Ovary (tissue), 3 donors: ENCODE data around the gene ARRDC4.

ENCODE experiments used
- POLR2A ChIP-seq: fragments of 450-650 bp; IDR thresholded peaks from one replicate; pipeline ENCODE4 v1.6.1; 2017; ENCODE audit warnings: antibody characterized with exemption, mild to moderate bottlenecking, moderate library complexity
- TF ChIP-seq, protein P1 (sequence below), 3 donors: fragments of 450-650 bp in 2 of 3; fragments of 200-600 bp in 1 of 3; IDR thresholded peaks; one replicate each; pipeline versions ENCODE4 v1.5.1 to v1.8.0; 2016 to 2022; ENCODE audit warnings: antibody characterized with exemption in 3 of 3, mild to moderate bottlenecking in 1 of 3
- donor health status: DM: no; HTN: no; CAD: no.

DNA sequence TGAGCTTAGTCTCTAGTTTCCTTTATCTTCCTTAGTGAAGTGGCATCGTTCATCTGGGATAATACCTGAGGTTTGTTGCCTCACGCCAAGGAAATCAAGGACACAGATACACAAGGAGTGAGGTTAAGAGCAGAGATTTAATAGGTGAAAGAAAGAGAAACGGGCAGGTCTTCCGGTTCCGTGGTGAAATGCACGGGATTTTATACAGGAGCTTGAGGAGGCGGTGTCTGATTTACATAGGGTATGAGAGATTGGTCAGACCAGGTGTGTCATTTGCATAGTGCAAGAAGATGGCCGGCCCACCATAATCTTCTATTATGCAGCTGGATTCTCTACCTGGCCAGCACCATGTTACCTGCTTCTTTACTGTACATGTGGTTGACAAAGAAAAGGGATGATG, 17.2 kb downstream of the ARRDC4 start:
- TF ChIP-seq POLR2A = no peak
- TF ChIP-seq, protein P1, sequence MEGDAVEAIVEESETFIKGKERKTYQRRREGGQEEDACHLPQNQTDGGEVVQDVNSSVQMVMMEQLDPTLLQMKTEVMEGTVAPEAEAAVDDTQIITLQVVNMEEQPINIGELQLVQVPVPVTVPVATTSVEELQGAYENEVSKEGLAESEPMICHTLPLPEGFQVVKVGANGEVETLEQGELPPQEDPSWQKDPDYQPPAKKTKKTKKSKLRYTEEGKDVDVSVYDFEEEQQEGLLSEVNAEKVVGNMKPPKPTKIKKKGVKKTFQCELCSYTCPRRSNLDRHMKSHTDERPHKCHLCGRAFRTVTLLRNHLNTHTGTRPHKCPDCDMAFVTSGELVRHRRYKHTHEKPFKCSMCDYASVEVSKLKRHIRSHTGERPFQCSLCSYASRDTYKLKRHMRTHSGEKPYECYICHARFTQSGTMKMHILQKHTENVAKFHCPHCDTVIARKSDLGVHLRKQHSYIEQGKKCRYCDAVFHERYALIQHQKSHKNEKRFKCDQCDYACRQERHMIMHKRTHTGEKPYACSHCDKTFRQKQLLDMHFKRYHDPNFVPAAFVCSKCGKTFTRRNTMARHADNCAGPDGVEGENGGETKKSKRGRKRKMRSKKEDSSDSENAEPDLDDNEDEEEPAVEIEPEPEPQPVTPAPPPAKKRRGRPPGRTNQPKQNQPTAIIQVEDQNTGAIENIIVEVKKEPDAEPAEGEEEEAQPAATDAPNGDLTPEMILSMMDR (IDR thresholded peaks at IDR 0.05) = no peak
